Esophagus muscularis mucosa (tissue), 4 donors: ENCODE results near the gene ADAMTS16. TPM values are rescaled to one million over a fixed set of nuclear protein-coding genes. Genes with fewer than 3 reads are reported as not detected.

Source experiments
- DNase-seq: peaks from one replicate; pipeline ENCODE4 v3.0.0-alpha.2; 2017; ENCODE audit errors: extremely low spot score
- H3K27ac ChIP-seq, 4 donors: fragments of 200-600 bp; sonication (generic); replicated peaks in 1 of 4; 1 replicate in 3 of 4; 2 replicates in 1 of 4; pipeline ENCODE4 v1.5.1; 2016 to 2019; ENCODE audit warnings: mild to moderate bottlenecking in 1 of 4
- H3K27me3 ChIP-seq, 4 donors: fragments of 200-600 bp; sonication (generic); one replicate each; pipeline versions ENCODE4 v1.5.1 to v1.6.0; 2016 to 2019
- H3K36me3 ChIP-seq, 4 donors: fragments of 200-600 bp; sonication (generic); one replicate each; pipeline ENCODE4 v1.5.1; 2016 to 2019
- H3K4me1 ChIP-seq, 4 donors: fragments of 200-600 bp; sonication (generic); one replicate each; pipeline ENCODE4 v1.5.1; 2016 to 2019
- H3K4me3 ChIP-seq, 4 donors: fragments of 200-600 bp; sonication (generic); 1 replicate in 2 of 4; 2 replicates in 2 of 4; pipeline ENCODE4 v1.5.1; 2016 to 2019; ENCODE audit warnings: mild to moderate bottlenecking in 4 of 4, moderate library complexity in 1 of 4
- H3K9me3 ChIP-seq, 4 donors: fragments of 200-600 bp; sonication (generic); 1 replicate in 3 of 4; 2 replicates in 1 of 4; pipeline ENCODE4 v1.5.1; 2016 to 2019
- CTCF ChIP-seq, 3 experiments: fragments of 200-600 bp in 2 of 3; fragments of 450-650 bp in 1 of 3; sonication (generic) in 2 of 3; IDR thresholded peaks; one replicate each; pipeline ENCODE4 v1.5.1; 2017 to 2019; ENCODE audit warnings: antibody characterized with exemption in 3 of 3, mild to moderate bottlenecking in 2 of 3, moderate library complexity in 1 of 3
- EP300 ChIP-seq: sonication (generic); formaldehyde crosslinking; IDR thresholded peaks from one replicate; pipeline ENCODE4 v1.6.1; 2017; ENCODE audit warnings: antibody characterized with exemption
- POLR2A ChIP-seq: fragments of 450-650 bp; IDR thresholded peaks from one replicate; pipeline ENCODE4 v1.6.1; 2017; ENCODE audit warnings: antibody characterized with exemption, moderate library complexity, mild to moderate bottlenecking, low read depth
- POLR2AphosphoS5 ChIP-seq, 2 donors: sonication (generic); formaldehyde crosslinking; IDR thresholded peaks; one replicate each; pipeline ENCODE4 v1.6.1; 2017; ENCODE audit warnings: antibody characterized with exemption in 2 of 2
- WGBS: methylation state at CpG from one replicate; pipeline ENCODE4 v1.1.5; 2018; 5-methylcytosine and 5-hydroxymethylcytosine counted together
- intact Hi-C: fragments of 100-400 bp; cut with DNase I; formaldehyde crosslinking; loops from one replicate; pipeline ENCODE4 v1.15.1; 2023
- total RNA-seq, 4 donors: library from RNA; depleted of rRNA; stranded (reverse); fragments of >200 nt; gene quantifications; one replicate each; pipeline versions ENCODE4 v1.1.0 to v1.2.1, GENCODE V29; 2016

Gene ADAMTS16
- total RNA-seq, 4 donors from 2014 or later, result 0.42 to 1.1 (median 0.50) TPM; not detected in 1

- Histone ChIP-seq H3K27me3 (peaks cover 0 to 8% (median 0%) of the 10 kb centered on the region in 4 donors), H3K36me3 (no peaks in the 10 kb centered on the region), H3K9me3 (no peaks in the 10 kb centered on the region), H3K4me3 (no peak overlapping the region), H3K27ac (no peak overlapping the region), H3K4me1 (no peaks in the 10 kb centered on the region)
- DNase-seq, result no peak
- TF ChIP-seq POLR2AphosphoS5 (IDR thresholded peaks at IDR 0.05), result no peak
- TF ChIP-seq POLR2A, result no peak
- TF ChIP-seq EP300, result no peak
- TF ChIP-seq CTCF (IDR thresholded peaks at IDR 0.05), result no peak
- WGBS, result 95% methylated on average over 4 of the region's 4 CpGs
- intact Hi-C loops, result no loop called here
These were observed 55.2 kb downstream of the ADAMTS16 start for GRCh38 chr5:5195128-5195918.

GRCh38 chr5:5198135-5198534, 58.0 kb downstream of the ADAMTS16 start:
- WGBS, result 86% methylated on average over 7 of the region's 7 CpGs
- Histone ChIP-seq H3K4me1 (no peaks in the 10 kb centered on the region), H3K27me3 (peaks cover 0 to 5% (median 0%) of the 10 kb centered on the region in 4 donors), H3K4me3 (no peak overlapping the region), H3K9me3 (no peaks in the 10 kb centered on the region), H3K27ac (no peak overlapping the region), H3K36me3 (no peaks in the 10 kb centered on the region)
- no peak for DNase-seq
- TF ChIP-seq EP300 (no peak), CTCF (IDR thresholded peaks at IDR 0.05) (no peak), POLR2AphosphoS5 (IDR thresholded peaks at IDR 0.05) (no peak), POLR2A (no peak)
- intact Hi-C loops, result no loop called here

- Histone ChIP-seq H3K4me3 (no peak overlapping the region), H3K4me1 (no peaks in the 10 kb centered on the region), H3K27me3 (peaks cover 0 to 5% (median 0%) of the 10 kb centered on the region in 4 donors), H3K36me3 (no peaks in the 10 kb centered on the region), H3K27ac (no peak overlapping the region), H3K9me3 (no peaks in the 10 kb centered on the region)
- no CpG with 5 or more reads among the region's 1 CpG for WGBS
- intact Hi-C loops, result no loop called here
- DNase-seq, result no peak
- TF ChIP-seq CTCF (IDR thresholded peaks at IDR 0.05) (no peak), POLR2AphosphoS5 (IDR thresholded peaks at IDR 0.05) (no peak)
These were observed 58.7 kb downstream of the ADAMTS16 start for GRCh38 chr5:5198815-5199214.

GRCh38 chr5:5199495-5199894, 59.4 kb downstream of the ADAMTS16 start:
- H3K36me3 ChIP-seq, result no peaks in the 10 kb centered on the region
- peaks cover 0 to 5% (median 0%) of the 10 kb centered on the region in 4 donors for H3K27me3 ChIP-seq
- 43% methylated on average over 6 of the region's 6 CpGs for WGBS
- H3K9me3 ChIP-seq, result no peaks in the 10 kb centered on the region
- no peak overlapping the region for H3K27ac ChIP-seq
- intact Hi-C loops, result no loop called here
- no peaks in the 10 kb centered on the region for H3K4me1 ChIP-seq
- TF ChIP-seq EP300 (no peak), POLR2AphosphoS5 (IDR thresholded peaks at IDR 0.05) (no peak), POLR2A (no peak), CTCF (IDR thresholded peaks at IDR 0.05) (no peak)
- DNase-seq, result no peak
- no peak overlapping the region for H3K4me3 ChIP-seq

GRCh38 chr5:5200133-5200532, 60.0 kb downstream of the ADAMTS16 start:
- Histone ChIP-seq H3K27me3 (peaks cover 0 to 5% (median 0%) of the 10 kb centered on the region in 4 donors), H3K9me3 (no peaks in the 10 kb centered on the region), H3K4me1 (no peaks in the 10 kb centered on the region), H3K27ac (no peak overlapping the region), H3K4me3 (no peak overlapping the region), H3K36me3 (no peaks in the 10 kb centered on the region)
- WGBS, result 93% methylated on average over 5 of the region's 5 CpGs
- no peak for DNase-seq
- intact Hi-C loops, result no loop called here
- TF ChIP-seq POLR2A, result no peak
